AG09319 (cell line): ENCODE results near the gene TANK.
"Not testable (repeated sequence)": the region's sequence is repeated elsewhere in the genome, so short reads cannot be mapped to it uniquely, and the experiment has no call there.

Experiments used
- DNase-seq: peaks from one replicate; pipeline ENCODE4 v3.0.0-alpha.2; 2010; ENCODE audit warnings: low read depth; ENCODE audit errors: extremely low read depth
- TF ChIP-seq, protein P1 (sequence below): IDR thresholded peaks from 2 replicates; pipeline ENCODE4 v1.5.1; 2011; ENCODE audit warnings: low read depth, mild to moderate bottlenecking, inconsistent platforms, low read length, moderate library complexity

The TANK gene

GRCh38 chr2:161265874-161266273, 105.6 kb downstream of the TANK start:
- no peak for DNase-seq
- TF ChIP-seq, protein P1, sequence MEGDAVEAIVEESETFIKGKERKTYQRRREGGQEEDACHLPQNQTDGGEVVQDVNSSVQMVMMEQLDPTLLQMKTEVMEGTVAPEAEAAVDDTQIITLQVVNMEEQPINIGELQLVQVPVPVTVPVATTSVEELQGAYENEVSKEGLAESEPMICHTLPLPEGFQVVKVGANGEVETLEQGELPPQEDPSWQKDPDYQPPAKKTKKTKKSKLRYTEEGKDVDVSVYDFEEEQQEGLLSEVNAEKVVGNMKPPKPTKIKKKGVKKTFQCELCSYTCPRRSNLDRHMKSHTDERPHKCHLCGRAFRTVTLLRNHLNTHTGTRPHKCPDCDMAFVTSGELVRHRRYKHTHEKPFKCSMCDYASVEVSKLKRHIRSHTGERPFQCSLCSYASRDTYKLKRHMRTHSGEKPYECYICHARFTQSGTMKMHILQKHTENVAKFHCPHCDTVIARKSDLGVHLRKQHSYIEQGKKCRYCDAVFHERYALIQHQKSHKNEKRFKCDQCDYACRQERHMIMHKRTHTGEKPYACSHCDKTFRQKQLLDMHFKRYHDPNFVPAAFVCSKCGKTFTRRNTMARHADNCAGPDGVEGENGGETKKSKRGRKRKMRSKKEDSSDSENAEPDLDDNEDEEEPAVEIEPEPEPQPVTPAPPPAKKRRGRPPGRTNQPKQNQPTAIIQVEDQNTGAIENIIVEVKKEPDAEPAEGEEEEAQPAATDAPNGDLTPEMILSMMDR, result no peak

DNA sequence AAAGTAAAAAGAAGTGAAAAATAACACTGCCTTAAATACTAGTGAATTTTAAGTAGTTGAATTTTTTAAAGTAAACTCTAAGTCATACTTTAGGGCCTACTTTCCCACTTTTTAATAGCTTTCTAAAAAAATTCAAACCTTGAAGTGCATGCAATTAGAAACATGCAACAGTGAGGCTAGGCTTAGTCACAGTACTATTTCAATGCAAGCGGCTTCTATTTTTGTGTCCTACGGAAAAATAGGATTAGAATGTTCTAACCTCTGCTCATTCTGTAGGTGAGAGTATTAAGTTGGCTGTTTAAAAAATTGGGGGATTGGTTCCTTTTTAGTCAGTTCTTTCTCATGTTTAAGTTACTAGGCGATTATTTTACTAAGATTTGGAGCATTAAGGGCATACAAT, 108.9 kb downstream of the TANK start:
- DNase-seq, result no peak
- TF ChIP-seq, protein P1, result no peak

- TF ChIP-seq, protein P1, result peak; percentile 58
- DNase-seq, result peak; percentile 15
These were observed 113.0 kb downstream of the TANK start for GRCh38 chr2:161273038-161273760.

- not testable (repeated sequence) for DNase-seq
These were observed 118.5 kb downstream of the TANK start for GRCh38 chr2:161278564-161279229.

DNA sequence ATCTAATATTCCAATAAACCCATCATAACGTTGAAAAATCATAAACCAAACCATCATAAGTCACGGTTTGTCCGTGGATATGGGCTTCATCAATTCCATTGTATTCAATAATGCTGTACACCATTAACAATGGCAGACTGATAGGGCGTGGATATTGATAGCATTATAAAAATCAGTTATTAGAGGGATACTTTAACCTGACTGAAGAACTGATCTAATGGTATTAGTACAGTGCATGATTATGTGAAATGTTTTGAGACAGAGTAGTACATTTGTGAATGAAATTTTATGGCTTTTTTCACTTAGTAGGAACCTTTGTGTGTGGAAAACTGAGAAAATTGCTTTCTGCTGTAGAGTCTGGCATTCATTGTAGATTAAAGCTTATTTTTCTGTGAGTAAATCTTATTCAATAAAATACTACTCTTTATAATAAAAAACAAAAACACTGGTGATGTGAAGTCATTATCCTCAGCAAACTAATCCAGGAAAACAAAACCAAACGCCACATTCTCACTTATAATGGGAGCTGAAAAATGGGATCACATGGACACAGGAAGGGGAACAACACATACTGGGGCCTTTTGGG, 119.1 kb downstream of the TANK start:
- not testable (repeated sequence) for DNase-seq

DNA sequence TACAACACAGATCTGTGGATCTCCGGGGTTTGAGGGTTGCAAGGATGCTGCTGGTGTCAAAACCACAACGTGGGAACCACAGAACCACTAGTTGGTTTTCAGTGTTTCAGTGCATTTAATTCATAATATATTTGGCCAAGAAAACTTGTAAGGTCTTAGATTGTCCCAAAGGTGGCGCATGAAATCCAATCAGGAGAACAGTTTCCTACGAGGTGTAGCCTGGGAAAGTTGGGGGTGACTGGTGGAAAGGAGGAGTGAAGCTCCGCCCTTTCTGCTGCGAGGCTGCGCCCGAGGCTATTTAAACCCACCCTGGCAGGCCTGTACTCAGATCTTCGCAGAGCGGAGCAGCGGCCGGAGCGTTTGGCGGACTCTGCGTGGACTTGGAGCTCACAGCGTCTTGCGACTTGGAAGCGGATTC, 120.7 kb downstream of the TANK start:
- TF ChIP-seq, protein P1, result peak; percentile 7
- DNase-seq, result not testable (repeated sequence)

DNA sequence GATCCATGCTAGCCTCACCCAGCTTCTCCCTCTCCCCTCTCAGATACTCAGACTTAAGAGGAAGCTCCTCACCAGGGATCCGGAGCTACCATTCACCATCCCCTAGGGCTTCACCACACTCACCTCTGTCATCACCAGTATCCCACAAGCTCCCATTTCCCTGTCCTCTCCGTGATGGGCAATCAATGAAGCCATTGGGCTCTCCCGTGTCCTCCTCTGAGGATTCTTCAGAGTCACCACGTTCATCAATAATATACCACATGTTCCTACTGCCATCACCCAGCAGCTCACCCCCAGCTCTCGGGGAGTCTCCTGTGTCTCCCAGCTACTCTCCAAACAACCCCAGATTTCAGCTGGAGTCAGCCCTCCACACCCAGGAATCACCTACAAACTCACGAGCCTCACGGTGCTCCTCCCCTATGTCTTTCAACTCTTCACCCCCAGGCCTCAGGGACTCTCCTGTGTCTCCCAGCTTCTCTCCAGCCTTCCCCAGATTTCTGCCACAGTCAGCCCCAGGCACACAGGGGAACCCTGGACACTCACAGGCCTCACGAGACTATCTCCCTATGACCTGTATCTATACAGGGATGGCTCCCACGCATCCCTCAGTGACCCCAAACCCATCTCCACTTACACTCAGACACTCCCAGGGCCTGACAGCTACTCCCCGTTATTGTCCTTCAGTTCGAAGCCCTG, 121.5 kb downstream of the TANK start:
- not testable (repeated sequence) for DNase-seq

- DNase-seq, result not testable (repeated sequence)
These were observed 122.0 kb downstream of the TANK start for GRCh38 chr2:161282311-161282644.

DNA sequence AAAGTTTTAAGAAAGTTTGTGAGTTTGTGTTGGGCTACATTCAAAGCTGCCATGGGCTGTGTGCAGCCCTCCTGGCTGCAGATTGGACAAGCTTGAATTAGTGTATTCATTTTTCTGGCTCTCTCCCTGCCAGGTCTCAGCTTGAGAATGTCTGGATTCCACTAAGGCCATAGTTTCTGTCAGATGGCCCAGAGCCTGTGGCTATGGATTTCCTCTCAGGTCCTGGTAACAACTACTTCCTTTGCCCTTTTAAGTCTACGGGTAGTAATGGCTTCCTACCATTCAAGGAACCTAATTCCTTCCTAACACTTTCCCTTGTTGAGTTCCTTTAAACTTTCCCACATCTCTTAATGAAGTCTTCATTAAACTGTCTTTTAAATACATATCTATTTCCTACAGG, 123.7 kb downstream of the TANK start:
- TF ChIP-seq, protein P1, result no peak
- DNase-seq, result no peak
